ENCODE results near the gene RAD51AP1.

GRCh38 chr12:4567073-4567881, 28.6 kb downstream of the RAD51AP1 start:
- TF ChIP-seq POLR2A (IDR thresholded peaks at IDR 0.05), result no peak
- TF ChIP-seq, protein P1, sequence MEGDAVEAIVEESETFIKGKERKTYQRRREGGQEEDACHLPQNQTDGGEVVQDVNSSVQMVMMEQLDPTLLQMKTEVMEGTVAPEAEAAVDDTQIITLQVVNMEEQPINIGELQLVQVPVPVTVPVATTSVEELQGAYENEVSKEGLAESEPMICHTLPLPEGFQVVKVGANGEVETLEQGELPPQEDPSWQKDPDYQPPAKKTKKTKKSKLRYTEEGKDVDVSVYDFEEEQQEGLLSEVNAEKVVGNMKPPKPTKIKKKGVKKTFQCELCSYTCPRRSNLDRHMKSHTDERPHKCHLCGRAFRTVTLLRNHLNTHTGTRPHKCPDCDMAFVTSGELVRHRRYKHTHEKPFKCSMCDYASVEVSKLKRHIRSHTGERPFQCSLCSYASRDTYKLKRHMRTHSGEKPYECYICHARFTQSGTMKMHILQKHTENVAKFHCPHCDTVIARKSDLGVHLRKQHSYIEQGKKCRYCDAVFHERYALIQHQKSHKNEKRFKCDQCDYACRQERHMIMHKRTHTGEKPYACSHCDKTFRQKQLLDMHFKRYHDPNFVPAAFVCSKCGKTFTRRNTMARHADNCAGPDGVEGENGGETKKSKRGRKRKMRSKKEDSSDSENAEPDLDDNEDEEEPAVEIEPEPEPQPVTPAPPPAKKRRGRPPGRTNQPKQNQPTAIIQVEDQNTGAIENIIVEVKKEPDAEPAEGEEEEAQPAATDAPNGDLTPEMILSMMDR (IDR thresholded peaks at IDR 0.05), result no peak
